Vagina (tissue), 2 donors: ENCODE results near the gene CCDC102B.

Experiments
- CTCF ChIP-seq, 3 experiments: fragments of 450-650 bp in 2 of 3; fragments of 200-600 bp in 1 of 3; sonication (generic) in 1 of 3; IDR thresholded peaks; one replicate each; pipeline ENCODE4 v1.5.1; 2017 to 2019; ENCODE audit warnings: antibody characterized with exemption in 3 of 3, mild to moderate bottlenecking in 2 of 3, moderate library complexity in 2 of 3
- POLR2A ChIP-seq, 2 donors: fragments of 450-650 bp; IDR thresholded peaks; one replicate each; pipeline ENCODE4 v1.6.1; 2017; ENCODE audit warnings: antibody characterized with exemption in 2 of 2, mild to moderate bottlenecking in 2 of 2, moderate library complexity in 2 of 2
- POLR2AphosphoS5 ChIP-seq, 2 donors: sonication (generic); formaldehyde crosslinking; IDR thresholded peaks; one replicate each; pipeline ENCODE4 v1.9.0; 2017; ENCODE audit warnings: antibody characterized with exemption in 2 of 2, mild to moderate bottlenecking in 2 of 2, low read depth in 1 of 2; ENCODE audit not compliant: insufficient read depth in 1 of 2

DNA sequence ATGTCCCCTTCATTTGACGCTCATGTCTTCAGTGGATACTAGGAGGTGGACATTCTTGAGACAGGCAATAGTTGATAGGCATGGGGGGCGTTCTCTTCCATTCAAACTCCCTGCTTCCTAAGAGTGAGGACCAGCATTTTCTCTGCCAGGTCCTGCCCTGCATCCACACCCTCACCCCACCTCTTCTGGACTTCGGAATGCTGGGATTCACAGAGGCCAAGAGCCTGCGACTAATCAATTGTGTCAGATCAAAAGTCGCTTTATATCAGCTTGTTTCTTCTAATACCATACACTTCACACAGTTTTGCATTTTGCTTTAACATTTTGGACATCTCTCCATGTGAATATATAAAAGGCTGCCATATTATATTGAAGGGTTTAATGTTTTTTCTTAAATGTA, 210.7 kb downstream of the CCDC102B start:
- TF ChIP-seq CTCF (IDR thresholded peaks at IDR 0.05) = no peak
- TF ChIP-seq POLR2A (IDR thresholded peaks at IDR 0.05) = no peak
- TF ChIP-seq POLR2AphosphoS5 (IDR thresholded peaks at IDR 0.05; ENCODE audit: insufficient read depth in 1 of 2, low read depth in 1 of 2) = no peak
